Endodermal cell (in vitro differentiated cells): ENCODE data around the gene ELMO1. TPM values are rescaled to one million over a fixed set of nuclear protein-coding genes. Genes with fewer than 3 reads are reported as not detected.

Experiments
- DNase-seq: peaks from one replicate; pipeline ENCODE4 v3.0.0-alpha.2; 2017
- H3K27ac ChIP-seq: 2 replicates; pipeline ENCODE4 v1.5.1; 2013; ENCODE audit warnings: mild to moderate bottlenecking, low read depth, low read length, moderate library complexity
- H3K27me3 ChIP-seq: 2 replicates; pipeline ENCODE4 v1.6.1; 2013; ENCODE audit warnings: mild to moderate bottlenecking, low read length, moderate library complexity; ENCODE audit not compliant: insufficient read depth, control insufficient read depth, poor library complexity, severe bottlenecking
- H3K36me3 ChIP-seq: 2 replicates; pipeline ENCODE4 v1.7.0; 2013; ENCODE audit warnings: mild to moderate bottlenecking, low read length, moderate library complexity; ENCODE audit not compliant: control insufficient read depth, insufficient read depth
- H3K4me1 ChIP-seq: one replicate; pipeline ENCODE4 v1.7.0; 2013; ENCODE audit warnings: low read length; ENCODE audit not compliant: control insufficient read depth, insufficient read depth
- H3K4me3 ChIP-seq: 2 replicates; pipeline ENCODE4 v1.5.1; 2013; ENCODE audit warnings: mild to moderate bottlenecking, low read length, moderate library complexity
- H3K9ac ChIP-seq: 2 replicates; pipeline ENCODE4 v1.6.1; 2013; ENCODE audit warnings: mild to moderate bottlenecking, low read length, moderate library complexity; ENCODE audit not compliant: poor library complexity, severe bottlenecking; ENCODE audit errors: extremely low read depth
- H3K9me3 ChIP-seq: 2 replicates; pipeline ENCODE4 v1.6.1; 2013; ENCODE audit warnings: mild to moderate bottlenecking, low read length, moderate library complexity; ENCODE audit not compliant: control insufficient read depth
- H3K27ac Mint-ChIP-seq: 2 replicates; pipeline ENCODE4 v1.8.0; 2020; ENCODE audit warnings: mixed read lengths
- H3K27me3 Mint-ChIP-seq: 2 replicates; pipeline ENCODE4 v1.8.0; 2021; ENCODE audit warnings: mild to moderate bottlenecking, mixed read lengths; ENCODE audit not compliant: insufficient read depth
- H3K36me3 Mint-ChIP-seq: 2 replicates; pipeline ENCODE4 v1.8.0; 2020; ENCODE audit warnings: low read depth, mixed read lengths
- H3K4me1 Mint-ChIP-seq: 2 replicates; pipeline ENCODE4 v1.8.0; 2020; ENCODE audit warnings: mixed read lengths
- H3K4me3 Mint-ChIP-seq: 2 replicates; pipeline ENCODE4 v1.8.0; 2020; ENCODE audit warnings: mild to moderate bottlenecking, moderate library complexity, mixed read lengths
- H3K9me3 Mint-ChIP-seq: 2 replicates; pipeline ENCODE4 v1.8.0; 2020; ENCODE audit warnings: mild to moderate bottlenecking, mixed read lengths
- CTCF ChIP-seq: fragments of 200-600 bp; sonication (generic); conservative IDR thresholded peaks from 2 replicates; pipeline ENCODE4 v1.5.0; 2021; ENCODE audit warnings: antibody characterized with exemption, mild to moderate bottlenecking
- WGBS, 2 experiments: methylation state at CpG; one replicate each; pipeline versions ENCODE4 v1.1.5 to v1.1.7; 2013; ENCODE audit warnings: missing lambda C conversion rate in 2 of 2, mixed read lengths in 1 of 2; ENCODE audit not compliant: insufficient coverage in 1 of 2, insufficient read length in 1 of 2; 5-methylcytosine and 5-hydroxymethylcytosine counted together
- total RNA-seq, 2 donors: library from RNA; stranded (reverse); fragmentation: NEBNext Ultra II Directional in 1 of 2; extraction: Animal tissue kit (Norgen Biotek cat#: 25700) in 1 of 2; gene quantifications; 2 replicates in 1 of 2; 3 replicates in 1 of 2; pipeline ENCODE4 v1.2.1, GENCODE V29; 2021

ELMO1 gene
- total RNA-seq, 2 donors from 2014 or later, result 120 to 131 TPM

- WGBS, 2 experiments, result 87 to 88% methylated on average over 4 to 6 of the region's 6 CpGs
- TF ChIP-seq CTCF, result no peak
- Mint-ChIP-seq H3K27me3 (no peaks in the 10 kb centered on the region), H3K4me1 (peaks cover 36% of the 10 kb centered on the region), H3K27ac (no peak overlapping the region), H3K9me3 (peaks cover 2% of the 10 kb centered on the region), H3K36me3 (peaks cover 59% of the 10 kb centered on the region), H3K4me3 (no peak overlapping the region)
- no peak overlapping the region for H3K4me3 ChIP-seq
- peaks cover 8% of the 10 kb centered on the region for H3K9me3 ChIP-seq
- peaks cover 45% of the 10 kb centered on the region for H3K36me3 ChIP-seq
- H3K4me1 ChIP-seq, result peaks cover 14% of the 10 kb centered on the region
- H3K27me3 ChIP-seq, result no peaks in the 10 kb centered on the region
- no peak for DNase-seq
- H3K9ac ChIP-seq, result no peak overlapping the region
- H3K27ac ChIP-seq, result no peak overlapping the region
Measured at GRCh38 chr7:37341033-37341630, 107.5 kb downstream of the ELMO1 start.

- no peak overlapping the region for H3K27ac ChIP-seq
- peaks cover 11% of the 10 kb centered on the region for H3K4me1 ChIP-seq
- peaks cover 56% of the 10 kb centered on the region for H3K36me3 ChIP-seq
- TF ChIP-seq CTCF, result no peak
- H3K27me3 ChIP-seq, result no peaks in the 10 kb centered on the region
- Mint-ChIP-seq H3K4me3 (no peak overlapping the region), H3K27me3 (no peaks in the 10 kb centered on the region), H3K36me3 (peaks cover 68% of the 10 kb centered on the region), H3K27ac (peak overlapping the region; percentile 81), H3K4me1 (peaks cover 28% of the 10 kb centered on the region), H3K9me3 (peaks cover 2% of the 10 kb centered on the region)
- DNase-seq, result no peak
- no peak overlapping the region for H3K4me3 ChIP-seq
- peaks cover 9% of the 10 kb centered on the region for H3K9me3 ChIP-seq
- 81 to 86% methylated on average over 1 of the region's 1 CpG for WGBS, 2 experiments
- H3K9ac ChIP-seq, result no peak overlapping the region
Measured at GRCh38 chr7:37338966-37339365, 109.7 kb downstream of the ELMO1 start.

GRCh38 chr7:37337522-37337921 is 111.1 kb downstream of the ELMO1 start:
- TF ChIP-seq CTCF, result no peak
- Mint-ChIP-seq H3K27me3 (no peaks in the 10 kb centered on the region), H3K9me3 (peaks cover 2% of the 10 kb centered on the region), H3K36me3 (peaks cover 63% of the 10 kb centered on the region), H3K4me1 (peaks cover 31% of the 10 kb centered on the region), H3K4me3 (no peak overlapping the region), H3K27ac (peak overlapping the region; percentile 14)
- no peak for DNase-seq
- 90 to 100% methylated on average over 1 of the region's 1 CpG for WGBS, 2 experiments
- Histone ChIP-seq H3K36me3 (peaks cover 60% of the 10 kb centered on the region), H3K4me1 (peaks cover 11% of the 10 kb centered on the region), H3K9me3 (peaks cover 9% of the 10 kb centered on the region), H3K9ac (no peak overlapping the region), H3K4me3 (no peak overlapping the region), H3K27me3 (no peaks in the 10 kb centered on the region), H3K27ac (no peak overlapping the region)
